Sigmoid colon (tissue), 4 donors: ENCODE results near the gene ZCCHC14.
A peak's percentile ranks its signal among the peaks of the same experiment; 100 is the strongest.

Experiments used
- EP300 ChIP-seq, 4 donors: sonication (generic); formaldehyde crosslinking; IDR thresholded peaks; one replicate each; pipeline ENCODE4 v1.6.1; 2017; ENCODE audit warnings: antibody characterized with exemption in 4 of 4
- POLR2A ChIP-seq, 2 donors: fragments of 450-650 bp; IDR thresholded peaks; one replicate each; pipeline ENCODE4 v1.6.1; 2016; ENCODE audit warnings: antibody characterized with exemption in 2 of 2, mild to moderate bottlenecking in 2 of 2, moderate library complexity in 2 of 2
- TF ChIP-seq, protein P1 (sequence below), 4 experiments: fragments of 450-650 bp in 3 of 4; fragments of 200-600 bp in 1 of 4; IDR thresholded peaks; one replicate each; pipeline ENCODE4 v1.5.1; 2016 to 2019; ENCODE audit warnings: antibody characterized with exemption in 4 of 4, mild to moderate bottlenecking in 3 of 4, moderate library complexity in 2 of 4

DNA sequence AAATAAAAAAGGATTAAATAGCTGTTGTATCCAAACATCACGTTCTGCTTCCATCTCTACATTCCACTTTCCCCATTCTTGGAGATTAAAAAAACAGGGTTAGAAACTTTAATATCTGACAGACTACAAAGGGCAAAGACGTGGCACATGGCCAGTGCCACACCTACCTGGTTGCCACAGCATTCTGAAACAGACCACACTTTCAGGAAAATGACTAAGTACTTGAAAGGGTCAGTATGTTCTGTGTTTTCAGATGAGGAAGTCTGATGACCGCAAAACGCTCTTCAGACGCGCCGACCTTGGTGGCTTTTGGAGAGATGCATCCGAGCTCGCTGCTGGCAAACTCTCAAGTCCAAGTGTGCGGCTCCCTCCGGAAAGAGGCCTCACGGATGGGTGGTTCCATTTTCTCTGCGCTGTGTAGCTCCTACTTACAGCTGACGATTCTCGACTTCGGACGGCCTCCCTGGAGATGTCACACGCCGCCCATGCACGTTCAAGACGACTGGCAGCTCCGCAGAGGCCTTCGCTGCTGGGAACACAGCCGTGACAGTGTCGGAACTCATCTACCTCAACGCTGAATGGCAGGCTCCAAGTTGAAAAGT is 85.2 kb downstream of the ZCCHC14 start:
- TF ChIP-seq, protein P1, sequence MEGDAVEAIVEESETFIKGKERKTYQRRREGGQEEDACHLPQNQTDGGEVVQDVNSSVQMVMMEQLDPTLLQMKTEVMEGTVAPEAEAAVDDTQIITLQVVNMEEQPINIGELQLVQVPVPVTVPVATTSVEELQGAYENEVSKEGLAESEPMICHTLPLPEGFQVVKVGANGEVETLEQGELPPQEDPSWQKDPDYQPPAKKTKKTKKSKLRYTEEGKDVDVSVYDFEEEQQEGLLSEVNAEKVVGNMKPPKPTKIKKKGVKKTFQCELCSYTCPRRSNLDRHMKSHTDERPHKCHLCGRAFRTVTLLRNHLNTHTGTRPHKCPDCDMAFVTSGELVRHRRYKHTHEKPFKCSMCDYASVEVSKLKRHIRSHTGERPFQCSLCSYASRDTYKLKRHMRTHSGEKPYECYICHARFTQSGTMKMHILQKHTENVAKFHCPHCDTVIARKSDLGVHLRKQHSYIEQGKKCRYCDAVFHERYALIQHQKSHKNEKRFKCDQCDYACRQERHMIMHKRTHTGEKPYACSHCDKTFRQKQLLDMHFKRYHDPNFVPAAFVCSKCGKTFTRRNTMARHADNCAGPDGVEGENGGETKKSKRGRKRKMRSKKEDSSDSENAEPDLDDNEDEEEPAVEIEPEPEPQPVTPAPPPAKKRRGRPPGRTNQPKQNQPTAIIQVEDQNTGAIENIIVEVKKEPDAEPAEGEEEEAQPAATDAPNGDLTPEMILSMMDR (IDR thresholded peaks at IDR 0.05) = no peak
- peak in 2 of 4 donors; percentile 3 to 79 for TF ChIP-seq EP300 (IDR thresholded peaks at IDR 0.05)
- no peak for TF ChIP-seq POLR2A (IDR thresholded peaks at IDR 0.05)
